H1 (cell line): ENCODE data around the gene RFT1. TPM values are rescaled to one million over a fixed set of nuclear protein-coding genes. Genes with fewer than 3 reads are reported as not detected.

ENCODE experiments used
- CHD2 ChIP-seq: IDR thresholded peaks from 2 replicates; pipeline ENCODE4 v1.6.1; 2012; ENCODE audit warnings: low read length, improper control_type of control experiment
- TCF12 ChIP-seq: IDR thresholded peaks from 2 replicates; pipeline ENCODE4 v1.6.1; 2011; ENCODE audit warnings: low read depth, mild to moderate bottlenecking, low read length
- ZNF274 ChIP-seq: IDR thresholded peaks from 2 replicates; pipeline ENCODE4 v1.7.0; 2012; ENCODE audit warnings: low read length, borderline replicate concordance; ENCODE audit errors: extremely low read depth
- polyA plus RNA-seq, 7 experiments: library from polyadenylated mRNA; depleted of rRNA in 3 of 7; stranded (reverse) in 5 of 7; unstranded in 2 of 7; fragments of >200 nt in 5 of 7; fragments of 200-250 nt in 2 of 7; gene quantifications; 1 replicate in 5 of 7; 2 replicates in 1 of 7; 4 replicates in 1 of 7; pipeline versions ENCODE4 v1.2.1 to v1.2.3, GENCODE V29; 2011 to 2013; ENCODE audit warnings: missing spikeins in 2 of 7, mixed read lengths in 2 of 7
- total RNA-seq: library from RNA; stranded (reverse); fragmentation: NEBNext Ultra II Directional; extraction: Animal tissue kit (Norgen Biotek cat#: 25700); gene quantifications from 2 replicates; pipeline ENCODE4 v1.2.1, GENCODE V29; 2021

The RFT1 gene
- total and polyA plus RNA-seq, 2 of the 8 experiments (the other 6 are each of a cell fraction or from before 2014, with no cell fraction given): 27.7 to 42.4 TPM

DNA sequence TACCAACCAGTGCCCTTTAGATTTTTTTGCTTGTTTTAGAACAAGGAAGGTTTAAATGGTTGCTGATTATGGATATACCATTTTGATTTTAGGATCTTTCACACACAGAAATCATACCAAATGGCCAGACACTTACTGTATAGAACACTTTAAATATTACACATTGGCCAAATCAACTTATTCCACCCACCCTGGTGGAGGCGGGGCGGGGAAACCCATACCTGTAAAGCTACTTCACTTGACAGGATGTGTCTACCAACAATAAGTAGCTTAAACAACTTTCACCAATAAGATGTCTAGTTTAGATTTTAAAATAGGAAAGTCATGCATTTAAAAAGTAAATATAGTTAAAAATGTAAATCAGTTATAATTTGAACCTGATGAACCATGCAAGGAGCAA is 67.3 kb downstream of the RFT1 start (continued):
- TF ChIP-seq ZNF274 (no peak), CHD2 (no peak), TCF12 (no peak)
- TF ChIP-seq, all 59 proteins: peak for 0
